Peyer's patch (tissue), 4 donors: ENCODE results near the gene P2RX3.

Experiments
- POLR2A ChIP-seq, 2 donors: fragments of 450-650 bp; IDR thresholded peaks; one replicate each; pipeline ENCODE4 v1.5.1; 2017; ENCODE audit warnings: antibody characterized with exemption in 2 of 2, mild to moderate bottlenecking in 2 of 2, moderate library complexity in 2 of 2
- TF ChIP-seq, protein P1 (sequence below), 6 experiments: fragments of 450-650 bp in 4 of 6; fragments of 200-600 bp in 2 of 6; sonication (generic) in 1 of 6; IDR thresholded peaks; one replicate each; pipeline ENCODE4 v1.5.1; 2017 to 2019; ENCODE audit warnings: antibody characterized with exemption in 6 of 6, mild to moderate bottlenecking in 3 of 6, moderate library complexity in 1 of 6

DNA sequence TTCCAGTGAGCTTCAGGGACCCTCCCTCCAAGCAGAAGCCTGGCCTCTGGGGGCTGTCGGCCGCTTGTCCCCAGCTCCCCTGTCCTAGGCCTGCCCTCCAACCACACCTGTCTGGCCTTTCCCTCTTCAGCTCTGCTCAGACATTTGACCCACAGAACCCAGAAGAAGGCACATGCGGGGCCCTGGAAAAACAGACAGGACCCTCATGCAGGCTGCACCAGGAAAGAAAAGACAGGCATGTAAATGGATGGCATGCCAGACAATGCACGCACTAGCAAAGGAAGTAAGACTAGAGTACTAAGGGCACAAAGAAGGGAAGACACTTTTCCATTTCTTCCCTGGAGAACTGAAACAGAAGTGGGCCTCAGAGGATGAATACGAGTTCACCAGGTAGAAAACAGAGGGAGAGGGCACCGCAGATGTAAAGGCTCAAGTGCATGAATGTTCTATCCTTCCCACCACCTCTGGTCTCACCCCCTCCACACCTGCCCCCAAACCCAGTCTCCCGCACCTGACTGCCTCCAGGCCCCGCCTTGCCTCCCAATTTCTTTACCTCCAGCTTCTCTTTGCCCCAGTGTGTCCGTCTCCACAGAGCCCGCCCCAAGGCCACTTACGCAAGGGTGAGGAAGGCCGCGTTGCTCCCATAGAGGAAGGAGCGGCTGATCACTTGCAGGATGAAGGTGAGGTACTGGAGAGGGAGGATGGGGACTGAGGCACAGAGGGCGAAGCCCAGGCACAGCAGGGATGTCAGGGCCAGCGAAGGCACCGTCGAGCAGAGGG is 71.4 kb downstream of the P2RX3 start:
- TF ChIP-seq, protein P1, sequence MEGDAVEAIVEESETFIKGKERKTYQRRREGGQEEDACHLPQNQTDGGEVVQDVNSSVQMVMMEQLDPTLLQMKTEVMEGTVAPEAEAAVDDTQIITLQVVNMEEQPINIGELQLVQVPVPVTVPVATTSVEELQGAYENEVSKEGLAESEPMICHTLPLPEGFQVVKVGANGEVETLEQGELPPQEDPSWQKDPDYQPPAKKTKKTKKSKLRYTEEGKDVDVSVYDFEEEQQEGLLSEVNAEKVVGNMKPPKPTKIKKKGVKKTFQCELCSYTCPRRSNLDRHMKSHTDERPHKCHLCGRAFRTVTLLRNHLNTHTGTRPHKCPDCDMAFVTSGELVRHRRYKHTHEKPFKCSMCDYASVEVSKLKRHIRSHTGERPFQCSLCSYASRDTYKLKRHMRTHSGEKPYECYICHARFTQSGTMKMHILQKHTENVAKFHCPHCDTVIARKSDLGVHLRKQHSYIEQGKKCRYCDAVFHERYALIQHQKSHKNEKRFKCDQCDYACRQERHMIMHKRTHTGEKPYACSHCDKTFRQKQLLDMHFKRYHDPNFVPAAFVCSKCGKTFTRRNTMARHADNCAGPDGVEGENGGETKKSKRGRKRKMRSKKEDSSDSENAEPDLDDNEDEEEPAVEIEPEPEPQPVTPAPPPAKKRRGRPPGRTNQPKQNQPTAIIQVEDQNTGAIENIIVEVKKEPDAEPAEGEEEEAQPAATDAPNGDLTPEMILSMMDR (IDR thresholded peaks at IDR 0.05), result no peak
- no peak for TF ChIP-seq POLR2A (IDR thresholded peaks at IDR 0.05)
